Esophagus muscularis mucosa (tissue), 4 donors: ENCODE data around the gene CNN1. TPM values are rescaled to one million over a fixed set of nuclear protein-coding genes. Genes with fewer than 3 reads are reported as not detected.
"Not testable (repeated sequence)": the region's sequence is repeated elsewhere in the genome, so short reads cannot be mapped to it uniquely, and the experiment has no call there.

Source experiments
- DNase-seq: peaks from one replicate; pipeline ENCODE4 v3.0.0-alpha.2; 2017; ENCODE audit errors: extremely low spot score
- H3K27ac ChIP-seq, 4 donors: fragments of 200-600 bp; sonication (generic); replicated peaks in 1 of 4; 1 replicate in 3 of 4; 2 replicates in 1 of 4; pipeline ENCODE4 v1.5.1; 2016 to 2019; ENCODE audit warnings: mild to moderate bottlenecking in 1 of 4
- H3K27me3 ChIP-seq, 4 donors: fragments of 200-600 bp; sonication (generic); one replicate each; pipeline versions ENCODE4 v1.5.1 to v1.6.0; 2016 to 2019
- H3K36me3 ChIP-seq, 4 donors: fragments of 200-600 bp; sonication (generic); one replicate each; pipeline ENCODE4 v1.5.1; 2016 to 2019
- H3K4me1 ChIP-seq, 4 donors: fragments of 200-600 bp; sonication (generic); one replicate each; pipeline ENCODE4 v1.5.1; 2016 to 2019
- H3K4me3 ChIP-seq, 4 donors: fragments of 200-600 bp; sonication (generic); 1 replicate in 2 of 4; 2 replicates in 2 of 4; pipeline ENCODE4 v1.5.1; 2016 to 2019; ENCODE audit warnings: mild to moderate bottlenecking in 4 of 4, moderate library complexity in 1 of 4
- H3K9me3 ChIP-seq, 4 donors: fragments of 200-600 bp; sonication (generic); 1 replicate in 3 of 4; 2 replicates in 1 of 4; pipeline ENCODE4 v1.5.1; 2016 to 2019
- EP300 ChIP-seq: sonication (generic); formaldehyde crosslinking; IDR thresholded peaks from one replicate; pipeline ENCODE4 v1.6.1; 2017; ENCODE audit warnings: antibody characterized with exemption
- POLR2A ChIP-seq: fragments of 450-650 bp; IDR thresholded peaks from one replicate; pipeline ENCODE4 v1.6.1; 2017; ENCODE audit warnings: antibody characterized with exemption, moderate library complexity, mild to moderate bottlenecking, low read depth
- POLR2AphosphoS5 ChIP-seq, 2 donors: sonication (generic); formaldehyde crosslinking; IDR thresholded peaks; one replicate each; pipeline ENCODE4 v1.6.1; 2017; ENCODE audit warnings: antibody characterized with exemption in 2 of 2
- WGBS: methylation state at CpG from one replicate; pipeline ENCODE4 v1.1.5; 2018; 5-methylcytosine and 5-hydroxymethylcytosine counted together
- intact Hi-C: fragments of 100-400 bp; cut with DNase I; formaldehyde crosslinking; loops from one replicate; pipeline ENCODE4 v1.15.1; 2023
- total RNA-seq, 4 donors: library from RNA; depleted of rRNA; stranded (reverse); fragments of >200 nt; gene quantifications; one replicate each; pipeline versions ENCODE4 v1.1.0 to v1.2.1, GENCODE V29; 2016
- TF ChIP-seq, protein P1 (sequence below), 3 experiments: fragments of 200-600 bp in 2 of 3; fragments of 450-650 bp in 1 of 3; sonication (generic) in 2 of 3; IDR thresholded peaks; one replicate each; pipeline ENCODE4 v1.5.1; 2017 to 2019; ENCODE audit warnings: antibody characterized with exemption in 3 of 3, mild to moderate bottlenecking in 2 of 3, moderate library complexity in 1 of 3

The CNN1 gene
- total RNA-seq, 4 donors from 2014 or later: 2,877 to 3,384 (median 2,954) TPM

- peaks cover 10 to 40% (median 33%) of the 10 kb centered on the region in 4 donors for H3K4me1 ChIP-seq
- intact Hi-C loops: no loop called here
- H3K27me3 ChIP-seq: no peaks in the 10 kb centered on the region
- no peak overlapping the region for H3K4me3 ChIP-seq
- no peaks in the 10 kb centered on the region for H3K9me3 ChIP-seq
- H3K27ac ChIP-seq: peak overlapping the region in 1 of 4 donors; percentile 92
- TF ChIP-seq POLR2A (no peak), EP300 (no peak), POLR2AphosphoS5 (IDR thresholded peaks at IDR 0.05) (no peak)
- TF ChIP-seq, protein P1, sequence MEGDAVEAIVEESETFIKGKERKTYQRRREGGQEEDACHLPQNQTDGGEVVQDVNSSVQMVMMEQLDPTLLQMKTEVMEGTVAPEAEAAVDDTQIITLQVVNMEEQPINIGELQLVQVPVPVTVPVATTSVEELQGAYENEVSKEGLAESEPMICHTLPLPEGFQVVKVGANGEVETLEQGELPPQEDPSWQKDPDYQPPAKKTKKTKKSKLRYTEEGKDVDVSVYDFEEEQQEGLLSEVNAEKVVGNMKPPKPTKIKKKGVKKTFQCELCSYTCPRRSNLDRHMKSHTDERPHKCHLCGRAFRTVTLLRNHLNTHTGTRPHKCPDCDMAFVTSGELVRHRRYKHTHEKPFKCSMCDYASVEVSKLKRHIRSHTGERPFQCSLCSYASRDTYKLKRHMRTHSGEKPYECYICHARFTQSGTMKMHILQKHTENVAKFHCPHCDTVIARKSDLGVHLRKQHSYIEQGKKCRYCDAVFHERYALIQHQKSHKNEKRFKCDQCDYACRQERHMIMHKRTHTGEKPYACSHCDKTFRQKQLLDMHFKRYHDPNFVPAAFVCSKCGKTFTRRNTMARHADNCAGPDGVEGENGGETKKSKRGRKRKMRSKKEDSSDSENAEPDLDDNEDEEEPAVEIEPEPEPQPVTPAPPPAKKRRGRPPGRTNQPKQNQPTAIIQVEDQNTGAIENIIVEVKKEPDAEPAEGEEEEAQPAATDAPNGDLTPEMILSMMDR (IDR thresholded peaks at IDR 0.05): no peak
- no peak for DNase-seq
- WGBS: 84% methylated on average over 10 of the region's 10 CpGs
- peaks cover 0 to 2% (median 0%) of the 10 kb centered on the region in 4 donors for H3K36me3 ChIP-seq
Observed at GRCh38 chr19:11596156-11596555, 57.5 kb downstream of the CNN1 start.

DNA sequence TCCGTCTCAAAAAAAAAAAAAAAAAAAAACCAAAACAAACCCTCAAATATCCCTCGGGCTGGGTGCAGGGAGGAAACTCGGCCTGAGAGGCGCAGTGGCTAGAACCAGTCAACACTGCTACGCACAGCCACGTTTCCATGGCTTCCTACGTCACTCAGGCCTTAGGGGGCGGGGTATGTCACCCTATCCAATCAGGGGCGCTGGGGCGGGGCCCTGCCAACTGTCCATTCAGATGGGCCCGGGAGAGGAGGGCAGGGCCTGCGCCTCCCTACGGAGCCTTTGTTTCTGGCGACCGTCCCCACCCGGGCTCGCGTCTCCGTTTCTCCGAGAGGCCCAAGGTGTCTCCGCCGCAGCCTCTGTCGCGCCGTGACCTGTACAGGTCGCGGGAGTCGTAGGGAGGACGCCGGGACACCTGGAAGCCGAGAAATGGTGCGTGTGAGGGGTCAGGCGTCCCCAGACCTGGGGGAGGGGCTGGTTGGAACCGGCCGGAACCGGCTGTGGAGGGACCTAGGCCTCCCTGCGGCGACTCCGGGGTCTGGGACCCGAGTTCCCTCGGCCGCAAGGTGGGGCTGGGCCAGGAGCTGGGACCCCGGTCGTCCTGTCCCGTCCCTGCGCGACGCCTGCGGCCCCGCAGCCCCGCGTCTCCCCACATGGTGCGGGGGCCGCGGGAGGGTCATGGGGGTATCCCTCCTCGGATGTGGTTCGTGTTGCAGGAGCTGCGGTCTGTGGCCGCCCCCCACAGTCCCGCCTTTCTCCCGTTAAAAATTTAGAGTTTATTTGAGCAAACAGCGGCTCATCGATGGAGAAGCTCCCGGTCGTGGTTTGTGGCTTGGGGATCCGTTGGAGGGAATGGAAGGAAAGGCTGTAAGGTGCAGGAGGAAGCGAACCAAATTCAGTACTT, 58.8 kb downstream of the CNN1 start, which contains the start of gene ZNF627:
Gene ZNF627 (plus strand): TSS at position 282 of the 901 bp plus-strand sequence. CDS start 145 bp downstream, at position 427.
- Histone ChIP-seq H3K9me3 (no peaks in the 10 kb centered on the region), H3K27ac (peak within 1 kb of the TSS; percentile 86 to 93 (median 92)), H3K4me1 (peaks cover 10 to 42% (median 36%) of the 10 kb centered on the region in 4 donors), H3K27me3 (no peaks in the 10 kb centered on the region), H3K4me3 (peak within 1 kb of the TSS; percentile 71 to 97 (median 90)), H3K36me3 (peaks cover 0 to 2% (median 0%) of the 10 kb centered on the region in 4 donors)
- DNase-seq: peak; percentile 100
- TF ChIP-seq, protein P1 (IDR thresholded peaks at IDR 0.05): peak; percentile 18 to 50 (median 48)
- TF ChIP-seq POLR2AphosphoS5 (IDR thresholded peaks at IDR 0.05) (peak; percentile 96 to 98), EP300 (no peak), POLR2A (peak; percentile 76)
- intact Hi-C loops: no loop called here
- whole genome bisulfite sequencing: 1% methylated on average over 19 of the region's 67 CpGs

DNA sequence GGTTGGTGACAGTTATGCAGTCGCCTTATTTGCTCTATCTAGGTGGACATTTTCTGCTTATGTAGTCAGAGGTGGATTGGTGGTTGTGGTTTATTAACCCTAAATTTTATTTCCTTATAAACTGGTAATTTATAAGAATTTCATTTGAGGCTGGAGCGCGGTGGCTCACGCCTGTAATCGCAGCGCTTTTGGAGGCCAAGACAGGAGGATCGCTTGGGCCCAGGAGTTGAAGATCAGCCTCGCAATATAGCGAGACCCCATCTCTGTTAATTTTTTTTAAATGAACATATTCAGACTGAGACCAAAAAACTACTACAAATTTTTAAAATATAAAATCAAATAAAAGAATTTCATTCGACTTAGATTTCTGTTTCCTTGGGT, 59.4 kb downstream of the CNN1 start:
- 68% methylated on average over 10 of the region's 10 CpGs for WGBS
- H3K4me1 ChIP-seq: peaks cover 10 to 42% (median 36%) of the 10 kb centered on the region in 4 donors
- H3K27ac ChIP-seq: peak overlapping the region; percentile 86 to 93 (median 92)
- DNase-seq: no peak
- peak overlapping the region; percentile 71 to 97 (median 90) for H3K4me3 ChIP-seq
- no peaks in the 10 kb centered on the region for H3K9me3 ChIP-seq
- TF ChIP-seq, protein P1 (IDR thresholded peaks at IDR 0.05): no peak
- TF ChIP-seq EP300 (no peak), POLR2AphosphoS5 (IDR thresholded peaks at IDR 0.05) (no peak)
- H3K27me3 ChIP-seq: no peaks in the 10 kb centered on the region
- H3K36me3 ChIP-seq: peaks cover 0 to 2% (median 0%) of the 10 kb centered on the region in 4 donors
- intact Hi-C loops: no loop called here

DNA sequence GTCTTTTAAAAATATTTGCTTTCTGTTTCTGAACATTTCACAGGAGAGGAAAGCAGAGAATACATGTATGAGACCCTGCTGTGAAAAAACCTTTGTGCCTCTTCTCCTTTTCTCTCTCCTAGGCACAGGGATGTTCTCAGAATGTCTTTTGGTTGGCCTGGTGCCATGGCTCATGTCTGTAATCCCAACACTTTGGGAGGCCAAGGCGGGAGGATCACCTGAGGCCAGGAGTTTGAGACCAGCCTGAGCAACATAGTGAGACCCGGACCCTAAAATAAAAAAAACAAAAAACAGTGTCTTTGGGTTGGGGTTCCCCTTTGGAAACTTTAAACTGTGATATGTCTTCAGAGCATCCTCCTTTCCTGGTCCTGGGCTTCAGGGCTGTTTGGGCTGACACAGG, 60.1 kb downstream of the CNN1 start:
- TF ChIP-seq, protein P1 (IDR thresholded peaks at IDR 0.05): no peak
- no peak for TF ChIP-seq POLR2AphosphoS5 (IDR thresholded peaks at IDR 0.05)
- TF ChIP-seq POLR2A: no peak
- TF ChIP-seq EP300: no peak
- no peaks in the 10 kb centered on the region for H3K27me3 ChIP-seq
- no peak for DNase-seq
- no peak overlapping the region for H3K4me3 ChIP-seq
- intact Hi-C loops: no loop called here
- H3K4me1 ChIP-seq: peaks cover 10 to 42% (median 36%) of the 10 kb centered on the region in 4 donors
- 94% methylated on average over 2 of the region's 2 CpGs for WGBS
- H3K9me3 ChIP-seq: no peaks in the 10 kb centered on the region
- H3K36me3 ChIP-seq: peaks cover 0 to 3% (median 0%) of the 10 kb centered on the region in 4 donors
- no peak overlapping the region for H3K27ac ChIP-seq

DNA sequence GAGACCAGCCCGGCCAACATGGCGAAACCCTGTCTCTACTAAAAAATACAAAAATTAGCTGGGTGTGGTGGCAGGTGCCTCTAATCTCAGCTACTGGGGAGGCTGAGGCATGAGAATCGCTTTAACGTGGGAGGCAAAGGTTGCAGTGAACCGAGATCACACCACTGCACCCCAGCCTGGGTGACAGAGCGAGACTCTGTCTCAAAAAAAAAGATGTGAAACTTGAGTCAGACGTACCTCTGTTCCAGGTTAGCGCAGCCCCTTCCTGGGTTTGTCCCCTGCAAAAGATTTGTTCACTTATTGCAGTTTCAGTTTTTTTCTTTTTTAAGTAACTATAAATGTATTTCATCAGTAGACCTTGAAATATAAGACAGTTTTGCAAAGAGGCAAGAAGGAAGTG, 61.1 kb downstream of the CNN1 start:
- H3K27me3 ChIP-seq, intact Hi-C loops, H3K27ac ChIP-seq, H3K4me3 ChIP-seq, DNase-seq, H3K9me3 ChIP-seq: not testable (repeated sequence)
- H3K36me3 ChIP-seq: peaks cover 0 to 10% (median 6%) of the 10 kb centered on the region in 4 donors
- peaks cover 10 to 42% (median 36%) of the 10 kb centered on the region in 4 donors for H3K4me1 ChIP-seq
- WGBS: 93% methylated on average over 8 of the region's 8 CpGs
